NCI-H146 (cell line): ENCODE data around the gene IKZF2.

Experiments
- DNase-seq: peaks from one replicate; lab custom pipeline; 2025; lab: John Stamatoyannopoulos, UW

IKZF2 gene

GRCh38 chr2:213152888-213153287, 1.5 kb upstream of the IKZF2 start:
- no peak for DNase-seq

GRCh38 chr2:213152065-213152794, 818 bp upstream of the IKZF2 start:
- peak; percentile 48 for DNase-seq

- DNase-seq = no peak
Observed at GRCh38 chr2:213150315-213151097, 906 bp downstream of the IKZF2 start.

- DNase-seq = no peak
Observed at GRCh38 chr2:213149949-213150314, 1.5 kb downstream of the IKZF2 start.

- DNase-seq = no peak
Observed at GRCh38 chr2:213149294-213149875, 2.0 kb downstream of the IKZF2 start.

- no peak for DNase-seq
Observed at GRCh38 chr2:213148572-213149261, 2.7 kb downstream of the IKZF2 start.

GRCh38 chr2:213147538-213147937, 3.9 kb downstream of the IKZF2 start:
- DNase-seq = no peak

GRCh38 chr2:213145715-213146242, 5.6 kb downstream of the IKZF2 start:
- DNase-seq = no peak

GRCh38 chr2:213137064-213137463, 14.3 kb downstream of the IKZF2 start:
- DNase-seq = no peak

- DNase-seq = no peak
Observed at GRCh38 chr2:213129311-213129710, 22.1 kb downstream of the IKZF2 start.

- no peak for DNase-seq
Observed at GRCh38 chr2:213125646-213126347, 25.6 kb downstream of the IKZF2 start.

GRCh38 chr2:213122725-213123124, 28.7 kb downstream of the IKZF2 start:
- DNase-seq = peak; percentile 21

- no peak for DNase-seq
Observed at GRCh38 chr2:213121690-213122089, 29.7 kb downstream of the IKZF2 start.

GRCh38 chr2:213119061-213119809, 32.2 kb downstream of the IKZF2 start:
- no peak for DNase-seq

- no peak for DNase-seq
Observed at GRCh38 chr2:213108308-213108707, 43.1 kb downstream of the IKZF2 start.

GRCh38 chr2:213107728-213108127, 43.7 kb downstream of the IKZF2 start:
- peak; percentile 2 for DNase-seq

- DNase-seq = no peak
Observed at GRCh38 chr2:213105212-213105611, 46.2 kb downstream of the IKZF2 start.

GRCh38 chr2:213104903-213105202, 46.6 kb downstream of the IKZF2 start:
- no peak for DNase-seq

- DNase-seq = no peak
Observed at GRCh38 chr2:213104092-213104902, 47.1 kb downstream of the IKZF2 start.
